Posterior vena cava (tissue), 2 donors: ENCODE data around the gene EXOC4. TPM values are rescaled to one million over a fixed set of nuclear protein-coding genes. Genes with fewer than 3 reads are reported as not detected.

Source experiments
- DNase-seq: peaks from one replicate; pipeline ENCODE4 v3.0.0-alpha.2; 2020; ENCODE audit warnings: low spot score
- intact Hi-C, 2 donors: fragments of 100-400 bp; cut with DNase I; formaldehyde crosslinking; loops; one replicate each; pipeline versions ENCODE4 v1.14.1 to v1.14.2; 2022 to 2023
- total RNA-seq, 2 donors: library from RNA; stranded (reverse); fragmentation: NEBNext Ultra II Directional; extraction: Animal tissue kit (Norgen Biotek cat#: 25700); gene quantifications; one replicate each; pipeline ENCODE4 v1.2.1, GENCODE V29; 2021
- donor health status: DM: yes; HTN: yes; CAD: no.
- donor health status: DM: yes; HTN: yes; CAD: no.

Gene EXOC4
- total RNA-seq, 2 donors from 2014 or later = 66.0 to 70.6 TPM

- DNase-seq = no peak
These were observed 257.6 kb downstream of the EXOC4 start for GRCh38 chr7:133510326-133511055.

GRCh38 chr7:133511252-133511651 is 258.4 kb downstream of the EXOC4 start:
- DNase-seq = no peak
- intact Hi-C loops = no loop called here

More at GRCh38 chr7:133510326-133511055, 257.6 kb downstream of the EXOC4 start:
- intact Hi-C loops = no loop called here

GRCh38 chr7:133511708-133512107 is 258.8 kb downstream of the EXOC4 start:
- intact Hi-C loops = no loop called here
- no peak for DNase-seq

- intact Hi-C loops = no loop called here
- DNase-seq = no peak
These were observed 259.7 kb downstream of the EXOC4 start for GRCh38 chr7:133512560-133512959.

- intact Hi-C loops = no loop called here
- DNase-seq = no peak
These were observed 260.7 kb downstream of the EXOC4 start for GRCh38 chr7:133513608-133514007.

- DNase-seq = no peak
- intact Hi-C loops = no loop called here
These were observed 261.7 kb downstream of the EXOC4 start for GRCh38 chr7:133514551-133514950.

- intact Hi-C loops = no loop called here
- DNase-seq = no peak
These were observed 264.9 kb downstream of the EXOC4 start for GRCh38 chr7:133517766-133518165.

GRCh38 chr7:133518718-133519117 is 265.8 kb downstream of the EXOC4 start:
- intact Hi-C loops = no loop called here
- DNase-seq = no peak

GRCh38 chr7:133520248-133520647 is 267.4 kb downstream of the EXOC4 start:
- no peak for DNase-seq
- intact Hi-C loops = no loop called here

- intact Hi-C loops = no loop called here
- no peak for DNase-seq
These were observed 269.6 kb downstream of the EXOC4 start for GRCh38 chr7:133522501-133522900.

GRCh38 chr7:133528796-133529195 is 275.9 kb downstream of the EXOC4 start:
- no peak for DNase-seq
- intact Hi-C loops = no loop called here

GRCh38 chr7:133529861-133530260 is 277.0 kb downstream of the EXOC4 start:
- intact Hi-C loops = no loop called here
- DNase-seq = no peak

- DNase-seq = no peak
- intact Hi-C loops = no loop called here
These were observed 277.8 kb downstream of the EXOC4 start for GRCh38 chr7:133530682-133531081.

- intact Hi-C loops = no loop called here
- DNase-seq = no peak
These were observed 281.9 kb downstream of the EXOC4 start for GRCh38 chr7:133534816-133535215.

GRCh38 chr7:133535308-133535707 is 282.4 kb downstream of the EXOC4 start:
- DNase-seq = no peak
- intact Hi-C loops = no loop called here

GRCh38 chr7:133536450-133536849 is 283.6 kb downstream of the EXOC4 start:
- intact Hi-C loops = no loop called here
- no peak for DNase-seq

GRCh38 chr7:133539016-133539415 is 286.1 kb downstream of the EXOC4 start:
- no peak for DNase-seq
- intact Hi-C loops = no loop called here

GRCh38 chr7:133540096-133540860 is 287.4 kb downstream of the EXOC4 start:
- no peak for DNase-seq
- intact Hi-C loops = no loop called here

- intact Hi-C loops = no loop called here
- DNase-seq = no peak
These were observed 289.4 kb downstream of the EXOC4 start for GRCh38 chr7:133542209-133542780.

- DNase-seq = no peak
- intact Hi-C loops = no loop called here
These were observed 290.8 kb downstream of the EXOC4 start for GRCh38 chr7:133543657-133544056.

- intact Hi-C loops = no loop called here
- DNase-seq = no peak
These were observed 292.7 kb downstream of the EXOC4 start for GRCh38 chr7:133545618-133546017.
